ENCODE measurements around the gene ATAD2B. TPM values are rescaled to one million over a fixed set of nuclear protein-coding genes. Genes with fewer than 3 reads are reported as not detected.

Gene ATAD2B
- total RNA-seq (10 to 100 TPM in 8 of 9 donors, 1 to 10 TPM in 1; 3.4 to 26.7 (median 18.0) TPM), polyA plus RNA-seq (1 to 10 TPM; 4.1 to 6.4 (median 5.9) TPM)
- long read RNA-seq, donor 1 = 0 reads
- long read RNA-seq, donor 2 = 0 reads
- long read RNA-seq, donor 3 = 0 reads
- long read RNA-seq, donor 4 = 0 reads
- long read RNA-seq, donor 5, full-length matches to known transcripts = 1 of 2 reads
- long read RNA-seq, donor 5, partial matches to known transcripts = 1 of 2 reads
- long read RNA-seq, donor 5, other reads (novel, unspliced or antisense) = 0 of 2 reads
- long read RNA-seq, donor 6, partial matches to known transcripts = 0 of 1 reads
- long read RNA-seq, donor 6, other reads (novel, unspliced or antisense) = 1 of 1 reads
- long read RNA-seq, donor 7 = 0 reads
- long read RNA-seq, donor 8, partial matches to known transcripts = 33 of 34 reads
- long read RNA-seq, donor 8, other reads (novel, unspliced or antisense) = 0 of 34 reads
- long read RNA-seq, donor 9 = 0 reads
- long read RNA-seq, donor 10 = 0 reads

GRCh38 chr2:23926750-23927571 is at the start of gene ATAD2B:
Gene ATAD2B, minus strand, starts transcription at chr2:23927123. Its CDS starts 353 bp downstream, at chr2:23926770.
- H3K4me1 ChIP-seq (replicated peaks in 1 of 2) = peaks cover 17 to 27% of the 10 kb centered on the region in 2 donors
- DNase-seq = peak; percentile 87 to 96 (median 91)
- peak within 1 kb of the TSS; percentile 96 to 100 (median 99) for H3K27ac ChIP-seq
- WGBS, 4 donors = 0% methylated on average over 12 to 88 of the region's 88 CpGs
- intact Hi-C loops (cut with DNase I) = loop anchor here (5.0 to 10.0 kb wide), 2 partner anchors 148 to 150 kb away; partner anchors contain the start of gene SF3B6 (in 2 of the 2)
- no peaks in the 10 kb centered on the region for H3K9me3 ChIP-seq (replicated peaks in 1 of 3)
- peak within 1 kb of the TSS; percentile 17 to 97 (median 93) for H3K4me3 ChIP-seq
- H3K27me3 ChIP-seq = no peaks in the 10 kb centered on the region
- TF ChIP-seq CTCF (IDR thresholded peaks at IDR 0.05) (peak; percentile 51 to 97 (median 78)), POLR2A (IDR thresholded peaks at IDR 0.05) (peak; percentile 67 to 93)
- H3K36me3 ChIP-seq (replicated peaks in 1 of 2) = no peaks in the 10 kb centered on the region

- intact Hi-C loops (cut with DNase I) = no loop called here
- TF ChIP-seq CTCF (IDR thresholded peaks at IDR 0.05) (no peak), POLR2A (IDR thresholded peaks at IDR 0.05) (no peak)
- no peak for DNase-seq
- no peaks in the 10 kb centered on the region for H3K4me1 ChIP-seq (replicated peaks in 1 of 2)
- H3K36me3 ChIP-seq (replicated peaks in 1 of 2) = peaks cover 0 to 6% of the 10 kb centered on the region in 2 donors
- 93 to 100% (median 97%) methylated on average over 4 of the region's 4 CpGs for WGBS, 4 donors
- no peaks in the 10 kb centered on the region for H3K9me3 ChIP-seq (replicated peaks in 1 of 3)
- no peak overlapping the region for H3K27ac ChIP-seq
- no peak overlapping the region for H3K4me3 ChIP-seq
- H3K27me3 ChIP-seq = no peaks in the 10 kb centered on the region
These were observed 40.9 kb upstream of the ATAD2B start for GRCh38 chr2:23967846-23968245.

- Histone ChIP-seq H3K4me1 (replicated peaks in 1 of 2) (no peaks in the 10 kb centered on the region), H3K9me3 (replicated peaks in 1 of 3) (no peaks in the 10 kb centered on the region), H3K4me3 (no peak overlapping the region), H3K27ac (no peak overlapping the region), H3K36me3 (replicated peaks in 1 of 2) (peaks cover 0 to under 1% of the 10 kb centered on the region in 2 donors), H3K27me3 (no peaks in the 10 kb centered on the region)
- no peak for DNase-seq
- WGBS, 4 donors = 94 to 98% (median 96%) methylated on average over 6 of the region's 6 CpGs
- intact Hi-C loops (cut with DNase I) = no loop called here
- TF ChIP-seq CTCF (IDR thresholded peaks at IDR 0.05) = no peak
- no peak for TF ChIP-seq POLR2A (IDR thresholded peaks at IDR 0.05)
These were observed 27.5 kb upstream of the ATAD2B start for GRCh38 chr2:23954325-23955014.
